ENCODE measurements around the gene C1GALT1C1L. TPM values are rescaled to one million over a fixed set of nuclear protein-coding genes. Genes with fewer than 3 reads are reported as not detected.
"Not testable (repeated sequence)": the region's sequence is repeated elsewhere in the genome, so short reads cannot be mapped to it uniquely, and the experiment has no call there.

Gene C1GALT1C1L
- total RNA-seq, 3 donors from 2014 or later (not counting 1 experiment from before 2014, with no cell fraction given), result not detected

- Mint-ChIP-seq H3K27ac (no peak within 1 kb of the TSS), H3K4me1 (peaks cover 7 to 13% of the 10 kb centered on the region in 2 donors)
These were observed 39.0 kb downstream of the C1GALT1C1L start, which contains the start of gene PLEKHH2 for GRCh38 chr2:43637030-43637803. TSS of gene PLEKHH2 (plus strand) at chr2:43637260. CDS start at chr2:43644674, 7,414 bp downstream.

GRCh38 chr2:43636621-43637020, 39.6 kb downstream of the C1GALT1C1L start:
- intact Hi-C loops (cut with micrococcal nuclease), result no loop called here
- H3K27ac Mint-ChIP-seq, result no peak overlapping the region

More at GRCh38 chr2:43637030-43637803, 39.0 kb downstream of the C1GALT1C1L start, which contains the start of gene PLEKHH2:
- WGBS (ENCODE audit: insufficient coverage), result 2% methylated on average over 75 of the region's 75 CpGs
- DNase-seq, result peak; percentile 68 to 90
- Histone ChIP-seq H3K27me3 (ENCODE audit: control insufficient read depth, insufficient read depth, low read length) (peaks cover 28% of the 10 kb centered on the region), H3K4me1 (ENCODE audit: control insufficient read depth, insufficient read depth, low read length) (peaks cover 20% of the 10 kb centered on the region), H3K36me3 (ENCODE audit: control insufficient read depth, insufficient read depth, low read length) (no peaks in the 10 kb centered on the region), H3K9me3 (ENCODE audit: control insufficient read depth, insufficient read depth, low read length) (peaks cover 9% of the 10 kb centered on the region), H3K4me3 (ENCODE audit: low read length) (peak within 1 kb of the TSS; percentile 35), H3K27ac (ENCODE audit: low read length) (no peak within 1 kb of the TSS)
- Mint-ChIP-seq H3K36me3 (no peaks in the 10 kb centered on the region), H3K4me3 (peak within 1 kb of the TSS; percentile 88), H3K9me3 (peaks cover 3 to 4% of the 10 kb centered on the region in 2 donors), H3K27me3 (ENCODE audit: low read depth in 2 of 2) (peaks cover 49 to 63% of the 10 kb centered on the region in 2 donors)
- ATAC-seq, result peak; percentile 95 to 100 (median 99)
- intact Hi-C loops (cut with micrococcal nuclease), result no loop called here
- TF ChIP-seq CTCF (IDR thresholded peaks at IDR 0.05), result no peak

GRCh38 chr2:43636153-43636552, 40.1 kb downstream of the C1GALT1C1L start:
- Mint-ChIP-seq H3K4me3 (peak overlapping the region; percentile 60), H3K4me1 (peaks cover 7 to 13% of the 10 kb centered on the region in 2 donors), H3K27me3 (ENCODE audit: low read depth in 2 of 2) (peaks cover 56 to 74% of the 10 kb centered on the region in 2 donors)
- ATAC-seq; H3K27ac Mint-ChIP-seq; H3K9me3 ChIP-seq (ENCODE audit: control insufficient read depth, insufficient read depth, low read length); H3K36me3 ChIP-seq (ENCODE audit: control insufficient read depth, insufficient read depth, low read length); H3K4me3 ChIP-seq (ENCODE audit: low read length); intact Hi-C loops (cut with micrococcal nuclease); H3K36me3 Mint-ChIP-seq; DNase-seq; H3K27ac ChIP-seq (ENCODE audit: low read length); H3K9me3 Mint-ChIP-seq: not testable (repeated sequence)
- Histone ChIP-seq H3K4me1 (ENCODE audit: control insufficient read depth, insufficient read depth, low read length) (peaks cover 20% of the 10 kb centered on the region), H3K27me3 (ENCODE audit: control insufficient read depth, insufficient read depth, low read length) (peaks cover 28% of the 10 kb centered on the region)
- 95% methylated on average over 11 of the region's 12 CpGs for WGBS (ENCODE audit: insufficient coverage)

More at GRCh38 chr2:43636621-43637020, 39.6 kb downstream of the C1GALT1C1L start:
- ATAC-seq, result peak in 1 of 3 donors; percentile 9
- Mint-ChIP-seq H3K27me3 (ENCODE audit: low read depth in 2 of 2) (peaks cover 53 to 69% of the 10 kb centered on the region in 2 donors), H3K36me3 (no peaks in the 10 kb centered on the region), H3K4me3 (peak overlapping the region; percentile 88), H3K9me3 (peaks cover 3 to 4% of the 10 kb centered on the region in 2 donors), H3K4me1 (peaks cover 7 to 13% of the 10 kb centered on the region in 2 donors)
- H3K4me1 ChIP-seq (ENCODE audit: control insufficient read depth, insufficient read depth, low read length), result peaks cover 20% of the 10 kb centered on the region
- TF ChIP-seq CTCF (IDR thresholded peaks at IDR 0.05), result no peak
- WGBS (ENCODE audit: insufficient coverage), result 14% methylated on average over 10 of the region's 10 CpGs
- no peak overlapping the region for H3K27ac ChIP-seq (ENCODE audit: low read length)
- H3K9me3 ChIP-seq (ENCODE audit: control insufficient read depth, insufficient read depth, low read length), result peaks cover 9% of the 10 kb centered on the region
- peaks cover 28% of the 10 kb centered on the region for H3K27me3 ChIP-seq (ENCODE audit: control insufficient read depth, insufficient read depth, low read length)
- peak overlapping the region; percentile 35 for H3K4me3 ChIP-seq (ENCODE audit: low read length)
- H3K36me3 ChIP-seq (ENCODE audit: control insufficient read depth, insufficient read depth, low read length), result no peaks in the 10 kb centered on the region
- DNase-seq, result peak in 1 of 2 donors; percentile 62

- H3K36me3 Mint-ChIP-seq, result no peaks in the 10 kb centered on the region
These were observed 41.5 kb downstream of the C1GALT1C1L start for GRCh38 chr2:43634604-43635306.

More at GRCh38 chr2:43634604-43635306, 41.5 kb downstream of the C1GALT1C1L start:
- ATAC-seq (no peak), DNase-seq (no peak)
- H3K4me3 Mint-ChIP-seq, result no peak overlapping the region
- Histone ChIP-seq H3K27me3 (ENCODE audit: control insufficient read depth, insufficient read depth, low read length) (peaks cover 28% of the 10 kb centered on the region), H3K9me3 (ENCODE audit: control insufficient read depth, insufficient read depth, low read length) (peaks cover 5% of the 10 kb centered on the region), H3K36me3 (ENCODE audit: control insufficient read depth, insufficient read depth, low read length) (no peaks in the 10 kb centered on the region), H3K4me3 (ENCODE audit: low read length) (no peak overlapping the region), H3K27ac (ENCODE audit: low read length) (no peak overlapping the region), H3K4me1 (ENCODE audit: control insufficient read depth, insufficient read depth, low read length) (peaks cover 20% of the 10 kb centered on the region)
- H3K27me3 Mint-ChIP-seq (ENCODE audit: low read depth in 2 of 2), result peaks cover 54 to 82% of the 10 kb centered on the region in 2 donors
- H3K27ac Mint-ChIP-seq, result no peak overlapping the region
- H3K4me1 Mint-ChIP-seq, result peaks cover 7 to 13% of the 10 kb centered on the region in 2 donors
- H3K9me3 Mint-ChIP-seq, result peaks cover 3 to 4% of the 10 kb centered on the region in 2 donors
- intact Hi-C loops (cut with micrococcal nuclease), result no loop called here
- no peak for TF ChIP-seq CTCF (IDR thresholded peaks at IDR 0.05)
- WGBS (ENCODE audit: insufficient coverage), result 79% methylated on average over 5 of the region's 6 CpGs
